ENCODE data around the gene CGAS. TPM values are rescaled to one million over a fixed set of nuclear protein-coding genes. Genes with fewer than 3 reads are reported as not detected.
"Not testable (repeated sequence)": the region's sequence is repeated elsewhere in the genome, so short reads cannot be mapped to it uniquely, and the experiment has no call there.

Gene CGAS
- total RNA-seq, 1 donor = 6.2 TPM

- DNase-seq (ENCODE audit: insufficient read length, low spot score, missing footprints) = no peak
- no peak overlapping the region for H3K4me3 ChIP-seq (ENCODE audit: insufficient read depth, low read length)
- no peaks in the 10 kb centered on the region for H3K27me3 ChIP-seq (ENCODE audit: insufficient read depth, low read length)
- no peak overlapping the region for H3K27ac ChIP-seq (ENCODE audit: low read depth, low read length)
- H3K9me3 ChIP-seq (ENCODE audit: low read depth, low read length) = no peaks in the 10 kb centered on the region
- H3K4me1 ChIP-seq (ENCODE audit: insufficient read depth, low read length) = no peaks in the 10 kb centered on the region
- no peaks in the 10 kb centered on the region for H3K36me3 ChIP-seq (ENCODE audit: insufficient read depth, low read length)
- no peak overlapping the region for H3K4me2 ChIP-seq (ENCODE audit: insufficient read depth, low read length)
- H4K20me1 ChIP-seq (ENCODE audit: insufficient read depth, low read length) = no peaks in the 10 kb centered on the region
- H3K79me2 ChIP-seq (ENCODE audit: insufficient read depth, low read length) = no peaks in the 10 kb centered on the region
- H2AFZ ChIP-seq (ENCODE audit: low read length) = no peak overlapping the region
- no peak for TF ChIP-seq CTCF (IDR thresholded peaks at IDR 0.05; ENCODE audit: extremely low read depth, low read depth, low read length)
These were observed 69.5 kb downstream of the CGAS start for GRCh38 chr6:73382462-73383113.

GRCh38 chr6:73381531-73381930 lies 70.6 kb downstream of the CGAS start:
- not testable (repeated sequence) for H3K4me3 ChIP-seq (ENCODE audit: insufficient read depth, low read length); H3K27ac ChIP-seq (ENCODE audit: low read depth, low read length); H3K27me3 ChIP-seq (ENCODE audit: insufficient read depth, low read length); H3K4me1 ChIP-seq (ENCODE audit: insufficient read depth, low read length); H2AFZ ChIP-seq (ENCODE audit: low read length); H3K79me2 ChIP-seq (ENCODE audit: insufficient read depth, low read length); DNase-seq (ENCODE audit: insufficient read length, low spot score, missing footprints); H3K4me2 ChIP-seq (ENCODE audit: insufficient read depth, low read length); H3K36me3 ChIP-seq (ENCODE audit: insufficient read depth, low read length); H4K20me1 ChIP-seq (ENCODE audit: insufficient read depth, low read length); H3K9me3 ChIP-seq (ENCODE audit: low read depth, low read length)

GRCh38 chr6:73377225-73377624 lies 74.9 kb downstream of the CGAS start:
- no peak for TF ChIP-seq CTCF (IDR thresholded peaks at IDR 0.05; ENCODE audit: extremely low read depth, low read depth, low read length)
- Histone ChIP-seq H3K4me3 (ENCODE audit: insufficient read depth, low read length) (no peak overlapping the region), H3K4me1 (ENCODE audit: insufficient read depth, low read length) (no peaks in the 10 kb centered on the region), H3K27me3 (ENCODE audit: insufficient read depth, low read length) (no peaks in the 10 kb centered on the region), H3K9me3 (ENCODE audit: low read depth, low read length) (peaks cover 3% of the 10 kb centered on the region), H3K79me2 (ENCODE audit: insufficient read depth, low read length) (no peaks in the 10 kb centered on the region), H2AFZ (ENCODE audit: low read length) (no peak overlapping the region), H3K27ac (ENCODE audit: low read depth, low read length) (no peak overlapping the region), H4K20me1 (ENCODE audit: insufficient read depth, low read length) (no peaks in the 10 kb centered on the region), H3K36me3 (ENCODE audit: insufficient read depth, low read length) (no peaks in the 10 kb centered on the region), H3K4me2 (ENCODE audit: insufficient read depth, low read length) (no peak overlapping the region)
- DNase-seq (ENCODE audit: insufficient read length, low spot score, missing footprints) = no peak

GRCh38 chr6:73375216-73375615 lies 76.9 kb downstream of the CGAS start:
- Histone ChIP-seq H3K27me3 (ENCODE audit: insufficient read depth, low read length) (no peaks in the 10 kb centered on the region), H2AFZ (ENCODE audit: low read length) (no peak overlapping the region), H4K20me1 (ENCODE audit: insufficient read depth, low read length) (no peaks in the 10 kb centered on the region)

More at GRCh38 chr6:73375216-73375615, 76.9 kb downstream of the CGAS start:
- Histone ChIP-seq H3K4me1 (ENCODE audit: insufficient read depth, low read length) (no peaks in the 10 kb centered on the region), H3K27ac (ENCODE audit: low read depth, low read length) (no peak overlapping the region), H3K9me3 (ENCODE audit: low read depth, low read length) (peaks cover 5% of the 10 kb centered on the region), H3K4me3 (ENCODE audit: insufficient read depth, low read length) (no peak overlapping the region), H3K4me2 (ENCODE audit: insufficient read depth, low read length) (no peak overlapping the region), H3K79me2 (ENCODE audit: insufficient read depth, low read length) (no peaks in the 10 kb centered on the region), H3K36me3 (ENCODE audit: insufficient read depth, low read length) (no peaks in the 10 kb centered on the region)
- TF ChIP-seq CTCF (IDR thresholded peaks at IDR 0.05; ENCODE audit: extremely low read depth, low read depth, low read length) = no peak
- DNase-seq (ENCODE audit: insufficient read length, low spot score, missing footprints) = no peak

Small RNA genes lying within 50 kb of the gene (small RNA-seq; reads per million reads assigned to genes)
- gene RN7SL827P (not detected), gene RNU6-975P (not detected)

Other genes starting within 250 kb of the CGAS start
- gene KHDC1L, start 226.8 kb downstream of the CGAS start, total RNA-seq = 0.72 TPM in 1 of 2 replicates, not detected in the other
- 2.9 and 4.0 TPM in 2 replicates for gene KHDC1, start 189.1 kb downstream of the CGAS start, total RNA-seq
- gene DPPA5, start 98.0 kb downstream of the CGAS start, total RNA-seq = not detected in 2 replicates
- gene KHDC3L, start 89.6 kb downstream of the CGAS start, total RNA-seq = not detected in 2 replicates
- gene OOEP, start 82.4 kb downstream of the CGAS start, total RNA-seq = 0.36 and 0.59 TPM in 2 replicates
- 5.0 and 8.7 TPM in 2 replicates for gene DDX43, start 57.5 kb downstream of the CGAS start, total RNA-seq
- 30.9 and 40.9 TPM in 2 replicates for gene MTO1, start 9.4 kb upstream of the CGAS start, total RNA-seq
- gene EEF1A1, start 68.7 kb upstream of the CGAS start, total RNA-seq = 18,909 and 19,513 TPM in 2 replicates
- 38.3 and 38.7 TPM in 2 replicates for gene SLC17A5, start 201.7 kb upstream of the CGAS start, total RNA-seq
- 85.5 and 93.4 TPM in 2 replicates for gene CD109, start 243.9 kb upstream of the CGAS start, total RNA-seq

Data from osteoblast (primary cell).